ENCODE data around the gene EMC1. TPM values are rescaled to one million over a fixed set of nuclear protein-coding genes. Genes with fewer than 3 reads are reported as not detected.
"Not testable (repeated sequence)": the region's sequence is repeated elsewhere in the genome, so short reads cannot be mapped to it uniquely, and the experiment has no call there.

The EMC1 gene
- 22.8 and 48.2 TPM in 2 replicates for polyA plus RNA-seq (2014; cell fraction: cytosol; rRNA removed)
- polyA plus RNA-seq (2014; cell fraction: nucleus; rRNA removed), result 50.8 and 77.6 TPM in 2 replicates

DNA sequence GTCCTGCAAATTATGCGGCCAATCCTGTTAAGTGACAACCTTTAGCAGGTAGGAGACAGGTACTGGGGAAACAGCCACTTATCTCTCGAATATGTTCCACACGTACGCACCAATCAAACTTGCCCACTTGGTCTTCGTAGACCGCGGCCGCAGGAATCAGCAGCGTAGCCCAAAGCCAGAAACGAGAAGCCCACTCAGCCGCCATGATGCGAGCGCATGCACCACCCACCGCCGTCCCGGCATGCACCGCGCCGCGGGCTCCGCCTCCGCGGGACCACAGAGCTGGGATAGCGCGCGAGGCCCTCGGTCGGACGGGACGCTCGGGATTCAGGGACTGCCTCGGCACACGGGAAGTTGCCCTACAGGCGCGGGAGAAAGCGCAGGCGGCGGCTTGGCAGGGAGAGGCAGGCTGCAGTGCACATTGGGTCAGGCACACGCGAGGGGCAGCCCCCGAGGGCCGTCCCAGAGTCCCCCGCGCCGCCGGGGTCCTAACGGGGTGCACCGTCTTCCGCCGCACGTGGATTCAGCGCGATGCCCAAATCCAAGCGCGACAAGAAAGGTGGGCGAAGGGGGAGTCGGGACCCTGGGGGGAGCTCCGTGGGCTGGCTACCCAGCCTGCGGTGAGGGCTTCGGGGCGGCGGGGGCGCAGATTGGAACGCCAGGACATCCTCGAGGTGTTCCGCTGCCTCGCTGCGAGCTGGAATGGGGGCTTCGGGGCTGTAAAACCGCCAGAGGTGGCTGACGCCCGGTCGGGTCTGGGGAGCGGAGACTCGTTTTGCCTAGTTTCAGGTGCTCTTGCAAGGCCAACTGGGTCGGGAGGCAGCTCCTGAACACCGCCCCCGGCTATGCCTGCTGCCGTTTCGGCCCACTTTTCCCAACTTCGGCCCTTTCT lies at the start of gene EMC1, which contains the start of gene MRTO4:
Gene EMC1, minus strand, starts transcription at position 220 of the 892 bp plus-strand sequence. Its CDS starts 15 bp downstream, at position 205.
Gene MRTO4, plus strand, starts transcription at position 501 of the 892 bp plus-strand sequence. Its CDS starts 31 bp downstream, at position 532.
- peak; percentile 81 for DNase-seq (ENCODE audit: low spot score)

DNA sequence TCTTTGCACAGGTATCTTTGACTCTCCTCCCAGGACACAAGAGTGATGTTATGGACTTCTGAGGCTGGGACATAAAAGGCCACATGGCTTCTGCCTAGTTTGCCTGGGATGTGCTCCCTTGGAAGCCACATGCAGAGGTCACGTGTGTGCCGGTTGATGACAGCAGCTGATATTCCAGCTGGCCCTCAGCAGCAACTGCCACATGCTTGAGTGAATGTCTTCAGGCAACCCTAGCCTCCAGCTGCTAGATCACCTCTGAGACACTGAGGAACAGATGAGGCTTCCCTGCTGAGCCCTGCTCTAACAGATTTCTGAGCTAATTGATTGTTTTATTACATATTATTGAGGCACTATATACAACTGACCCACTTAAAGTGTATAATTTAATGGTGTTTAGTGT lies 48.9 kb upstream of the EMC1 start:
- peak; percentile 40 for DNase-seq (ENCODE audit: low spot score)

DNA sequence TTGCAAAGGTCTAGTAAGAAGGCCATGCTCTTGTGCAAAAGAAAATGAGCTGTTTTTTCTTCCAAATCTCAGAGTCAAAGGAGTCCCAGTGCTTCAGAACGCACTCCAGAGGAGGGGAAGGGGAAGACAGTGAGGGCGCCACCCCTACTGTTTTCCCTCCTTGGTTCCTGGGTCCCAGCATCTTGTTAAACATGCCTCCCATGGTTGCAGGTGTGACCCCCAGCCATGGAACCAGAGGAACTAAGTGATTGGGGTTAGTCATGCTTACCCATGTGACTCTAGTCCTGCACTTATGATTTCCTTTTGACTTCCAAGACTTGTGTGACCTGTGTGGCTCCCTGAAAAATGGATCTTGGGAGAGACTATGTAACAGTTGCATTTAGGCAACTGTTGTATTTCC lies 43.3 kb upstream of the EMC1 start:
- no peak for DNase-seq (ENCODE audit: low spot score)

DNA sequence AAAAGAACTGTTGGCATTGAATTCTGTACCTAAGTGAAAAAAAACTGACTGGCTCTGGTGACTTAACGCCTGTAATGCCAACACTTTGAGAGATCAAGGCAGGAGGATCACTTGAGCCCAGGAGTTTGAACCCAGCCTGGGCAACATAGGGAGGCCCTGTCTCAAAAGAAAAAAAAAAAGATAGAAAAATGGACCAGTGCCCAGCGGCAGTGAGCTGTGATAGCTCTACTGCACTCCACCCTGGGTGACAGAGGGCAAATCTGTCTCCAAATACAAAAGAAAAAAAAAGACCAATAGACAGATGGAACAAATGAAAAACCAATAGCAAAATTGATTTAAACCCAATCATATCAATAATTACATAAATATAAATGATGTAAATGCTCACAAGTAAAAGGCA lies 37.9 kb upstream of the EMC1 start:
- no peak for DNase-seq (ENCODE audit: low spot score)

DNA sequence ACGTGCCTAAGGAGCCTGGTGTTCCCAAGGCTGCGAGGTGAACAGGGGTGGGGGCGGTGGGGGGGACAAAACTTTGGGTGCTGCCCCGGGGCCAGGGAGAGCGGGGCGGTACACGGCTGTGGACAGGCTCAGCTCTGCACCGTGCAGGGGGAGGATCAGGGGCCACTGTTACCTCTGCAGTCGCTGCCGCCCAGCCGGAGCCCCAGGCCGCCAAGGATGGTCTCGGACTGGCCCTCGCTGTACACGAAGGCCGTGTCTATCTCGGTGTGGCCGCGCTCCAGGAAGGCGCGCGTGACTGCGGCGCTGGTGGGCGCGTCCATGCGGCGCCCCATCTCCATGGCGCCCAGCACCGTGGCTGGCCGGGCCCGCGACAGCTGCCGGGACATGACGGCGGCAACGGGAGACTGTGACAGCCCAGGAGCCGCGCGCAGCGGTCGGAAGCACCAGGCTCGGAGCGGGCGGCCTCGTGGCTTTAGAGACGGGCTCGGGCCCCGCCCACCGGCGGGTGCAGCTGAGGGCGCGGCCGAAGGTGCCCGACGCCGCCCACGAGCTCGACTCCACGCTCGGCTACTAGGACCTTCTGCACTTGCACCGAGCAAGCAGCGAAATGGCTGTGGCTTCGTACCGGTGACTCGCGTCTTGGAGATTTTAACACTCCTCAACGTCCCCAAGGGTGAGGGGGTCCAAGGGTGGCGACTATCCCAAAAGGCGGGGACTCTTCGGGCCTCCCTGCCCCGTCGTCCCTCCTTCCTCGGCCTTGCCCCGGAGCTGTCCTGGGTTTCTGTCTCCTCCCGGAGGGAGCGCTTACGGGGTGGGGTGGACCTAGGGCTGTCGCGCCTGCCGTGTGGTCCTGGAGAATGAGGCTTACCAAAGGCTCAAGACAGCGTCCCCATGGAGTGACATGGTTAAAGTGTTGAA lies 37.3 kb upstream of the EMC1 start, which contains the start of gene AKR7A3:
Gene AKR7A3, minus strand, starts transcription at position 447 of the 918 bp plus-strand sequence. Its CDS starts 61 bp downstream, at position 386.
- DNase-seq (ENCODE audit: low spot score), result not testable (repeated sequence)

DNA sequence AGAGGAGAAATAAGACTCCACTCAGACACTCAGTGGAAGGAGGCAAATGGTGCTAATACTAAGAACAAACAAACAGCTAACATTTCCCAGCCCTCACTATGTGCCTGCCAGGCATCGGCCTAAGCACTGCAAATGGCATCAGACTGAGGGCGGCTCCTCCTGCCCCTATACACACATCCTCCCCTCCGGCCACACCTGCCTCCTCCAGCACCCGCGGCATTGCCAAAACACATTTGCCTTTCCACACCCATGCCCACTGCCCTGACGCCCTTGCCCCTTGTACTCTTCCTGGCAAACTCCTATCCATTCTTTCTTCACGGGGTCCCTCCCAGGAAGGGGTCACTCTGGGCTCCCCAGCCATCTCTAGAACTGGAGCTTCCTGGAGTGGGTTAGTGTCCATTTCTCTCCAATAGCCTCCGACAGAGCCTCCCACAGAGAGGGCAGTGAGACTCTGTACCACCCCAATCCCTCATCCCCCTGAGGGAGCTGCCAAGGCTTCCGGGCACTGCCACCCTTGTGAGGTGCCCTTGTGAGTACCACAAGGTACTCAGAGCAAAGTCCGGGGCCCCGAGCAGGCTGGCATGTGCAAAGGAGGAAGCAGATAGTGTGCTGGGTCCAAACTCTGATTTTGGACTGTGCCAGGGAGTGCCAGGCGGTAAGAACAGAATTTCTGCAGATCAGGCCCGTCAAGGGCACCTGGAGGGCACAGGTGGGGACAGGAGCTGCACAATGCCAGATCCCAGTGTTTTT lies 36.3 kb upstream of the EMC1 start:
- DNase-seq (ENCODE audit: low spot score), result no peak

DNA sequence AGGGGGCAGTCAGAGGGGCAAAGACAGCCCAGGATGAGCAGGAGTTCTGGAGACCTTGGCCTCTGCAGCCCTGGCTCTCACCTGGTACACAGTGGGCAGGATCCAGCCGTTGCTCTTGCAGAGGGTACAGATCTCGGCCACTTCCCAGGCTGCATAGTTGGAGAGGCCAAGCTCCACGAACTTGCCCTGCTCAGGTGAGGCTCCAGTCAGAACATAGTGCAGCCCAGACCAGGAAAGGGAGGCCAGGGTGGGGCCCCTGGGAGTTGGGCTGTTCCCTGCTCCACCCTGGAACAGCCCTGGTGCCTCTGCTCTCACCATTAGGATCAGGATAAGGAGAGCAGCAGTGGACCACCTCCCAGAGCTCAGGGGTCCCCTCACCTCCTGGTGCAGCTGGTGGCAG lies 34.5 kb upstream of the EMC1 start:
- not testable (repeated sequence) for DNase-seq (ENCODE audit: low spot score)

DNA sequence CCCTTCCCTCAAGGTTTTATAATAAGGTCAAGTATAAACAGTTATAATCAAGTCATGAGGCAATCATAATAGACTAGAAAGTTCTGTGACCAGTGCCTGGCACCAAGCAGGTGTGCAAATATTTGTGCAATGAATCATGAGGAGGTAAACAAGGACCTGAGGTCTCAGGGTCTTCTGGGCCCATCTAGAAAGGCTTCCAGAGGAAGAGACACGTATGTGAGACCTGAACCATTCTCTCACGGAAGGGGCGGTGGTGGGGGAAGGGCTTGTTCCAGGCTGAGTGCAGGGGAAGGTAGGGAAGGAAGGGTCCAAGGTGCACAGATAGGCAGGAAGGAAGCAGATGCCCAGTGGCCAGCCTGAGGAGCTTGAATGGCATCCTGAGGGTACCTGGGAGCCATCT lies 34.0 kb upstream of the EMC1 start:
- DNase-seq (ENCODE audit: low spot score), result not testable (repeated sequence)

DNA sequence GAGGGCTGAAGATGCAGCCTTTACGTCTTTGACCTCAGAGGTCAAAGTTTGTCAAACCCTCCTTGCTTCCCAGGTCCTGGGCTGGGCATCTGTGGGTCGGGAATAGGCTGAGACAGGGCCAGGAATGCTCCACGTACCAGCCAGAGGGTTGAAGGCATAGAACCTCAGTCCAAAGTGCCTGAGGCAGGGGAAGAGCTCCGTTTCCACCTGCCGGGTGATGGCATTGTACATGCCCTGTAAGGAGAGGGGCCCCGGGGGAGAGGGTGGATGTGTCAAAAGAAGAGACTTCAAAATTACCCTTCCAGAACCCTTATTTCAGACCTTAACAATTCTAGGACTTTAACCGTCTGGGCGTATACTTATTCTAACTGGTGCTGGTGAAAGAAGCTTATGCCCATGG lies 33.6 kb upstream of the EMC1 start:
- no peak for DNase-seq (ENCODE audit: low spot score)

DNA sequence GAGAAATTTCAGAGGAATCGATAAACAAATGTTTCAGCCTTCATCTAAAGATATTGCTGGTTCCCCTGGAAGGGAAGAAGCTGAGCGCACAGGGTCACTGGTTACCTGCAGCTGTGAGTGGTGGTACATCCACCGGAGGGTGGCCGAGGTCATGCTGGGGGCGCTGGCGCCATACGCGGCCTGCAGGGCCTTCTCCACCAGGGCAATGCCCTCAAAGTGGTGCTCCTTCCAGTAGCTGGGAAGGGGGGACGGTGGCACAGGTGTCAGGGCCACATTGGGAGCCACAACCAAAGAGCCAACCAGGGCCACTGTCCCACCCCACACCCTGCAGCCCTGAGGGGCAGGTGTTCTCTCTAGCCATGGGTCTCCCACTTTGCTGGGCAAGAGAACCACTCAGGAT lies 32.6 kb upstream of the EMC1 start:
- no peak for DNase-seq (ENCODE audit: low spot score)

DNA sequence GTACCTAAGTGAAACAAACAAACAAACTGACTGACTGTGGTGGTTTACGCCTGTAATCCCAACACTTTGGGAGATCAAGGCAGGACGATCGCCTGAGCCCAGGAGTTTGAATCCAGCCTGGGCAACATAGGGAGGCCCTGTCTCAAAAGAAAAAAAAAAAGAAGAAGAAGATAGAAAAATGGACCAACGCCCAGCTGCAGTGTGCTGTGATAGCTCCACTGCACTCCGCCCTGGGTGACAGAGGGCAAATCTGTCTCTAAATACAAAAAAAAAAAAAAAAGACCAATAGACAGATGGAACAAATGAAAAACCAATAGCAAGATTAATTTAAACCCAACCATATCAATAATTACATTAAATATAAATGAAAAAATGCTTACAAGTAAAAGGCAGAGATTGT lies 23.3 kb upstream of the EMC1 start:
- no peak for DNase-seq (ENCODE audit: low spot score)

DNA sequence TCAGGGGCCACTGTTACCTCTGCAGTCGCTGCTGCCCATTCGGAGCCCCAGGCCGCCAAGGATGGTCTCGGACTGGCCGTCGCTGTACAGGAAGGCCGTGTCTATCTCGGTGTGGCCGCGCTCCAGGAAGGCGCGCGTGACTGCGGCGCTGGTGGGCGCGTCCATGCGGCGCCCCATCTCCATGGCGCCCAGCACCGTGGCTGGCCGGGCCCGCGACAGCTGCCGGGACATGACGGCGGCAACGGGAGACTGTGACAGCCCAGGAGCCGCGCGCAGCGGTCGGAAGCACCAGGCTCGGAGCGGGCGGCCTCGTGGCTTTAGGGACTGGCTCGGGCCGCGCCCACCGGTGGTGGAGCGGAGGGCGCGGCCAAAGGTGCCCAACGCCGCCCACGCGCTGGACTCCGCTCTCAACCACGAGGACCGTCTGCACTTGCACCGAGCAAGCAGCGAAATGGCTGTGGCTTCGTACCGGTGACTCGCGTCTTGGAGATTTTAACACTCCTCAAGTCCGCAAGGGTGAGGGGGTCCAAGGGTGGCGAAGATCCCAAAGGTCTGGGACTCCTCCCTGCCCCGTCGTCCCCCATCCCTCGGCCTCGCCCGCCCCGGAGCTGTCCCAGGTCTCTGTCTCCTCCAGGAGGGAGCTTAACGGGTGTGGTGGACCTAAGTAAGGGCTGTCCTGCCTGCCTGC lies 22.7 kb upstream of the EMC1 start:
- DNase-seq (ENCODE audit: low spot score), result not testable (repeated sequence)

DNA sequence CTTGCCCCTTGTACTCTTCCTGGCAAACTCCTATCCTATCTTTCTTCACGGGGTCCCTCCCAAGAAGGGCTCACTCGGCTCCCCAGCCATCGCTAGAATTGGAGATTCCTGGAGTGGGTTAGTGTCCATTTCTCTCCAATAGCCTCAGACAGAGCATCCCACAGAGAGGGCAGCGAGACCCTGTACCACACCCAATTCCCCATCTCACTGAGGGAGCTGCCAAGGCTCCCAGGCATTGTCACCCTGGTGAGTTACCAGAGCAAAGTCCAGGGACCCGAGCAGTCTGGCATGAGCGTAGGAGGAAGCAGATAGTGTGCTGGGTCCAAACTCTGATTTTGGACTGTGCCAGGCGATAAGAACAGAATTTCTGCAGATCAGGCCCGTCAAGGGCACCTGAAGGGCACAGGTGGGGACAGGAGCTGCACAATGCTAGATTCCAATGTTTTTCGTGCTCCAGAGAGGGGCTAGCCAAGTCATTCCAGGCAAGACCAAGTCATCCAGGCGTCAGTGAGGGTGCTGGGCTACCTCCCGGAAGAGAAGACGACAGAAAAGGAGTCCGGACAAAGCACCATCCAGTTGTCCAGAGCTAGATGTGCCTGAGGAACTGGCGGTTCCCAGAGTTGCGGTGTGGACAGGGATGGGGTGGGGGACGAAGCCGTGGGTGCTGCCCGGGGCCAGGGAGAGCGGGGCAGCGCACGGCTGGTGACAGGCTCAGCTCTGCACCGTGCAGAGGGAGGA lies 22.0 kb upstream of the EMC1 start:
- DNase-seq (ENCODE audit: low spot score), result no peak

DNA sequence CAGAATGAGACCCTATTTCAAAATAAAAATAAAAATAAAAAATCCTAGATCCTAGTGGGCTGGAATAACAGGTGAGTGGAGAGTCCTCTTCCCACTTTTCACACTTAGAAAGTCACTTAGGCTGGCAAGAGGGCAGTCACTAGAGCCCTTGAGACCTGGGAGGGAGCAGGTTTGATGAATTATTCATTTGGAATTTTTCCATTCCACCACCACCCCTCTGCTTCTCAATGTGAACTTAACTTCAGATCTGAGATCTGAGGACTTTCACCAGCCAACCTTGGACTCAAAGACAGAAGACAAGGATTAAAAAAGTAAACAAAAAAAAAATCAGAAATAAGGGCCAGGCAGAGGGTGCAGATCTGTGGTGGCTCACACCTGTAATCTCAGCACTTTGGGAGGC lies 20.7 kb upstream of the EMC1 start:
- DNase-seq (ENCODE audit: low spot score), result no peak

DNA sequence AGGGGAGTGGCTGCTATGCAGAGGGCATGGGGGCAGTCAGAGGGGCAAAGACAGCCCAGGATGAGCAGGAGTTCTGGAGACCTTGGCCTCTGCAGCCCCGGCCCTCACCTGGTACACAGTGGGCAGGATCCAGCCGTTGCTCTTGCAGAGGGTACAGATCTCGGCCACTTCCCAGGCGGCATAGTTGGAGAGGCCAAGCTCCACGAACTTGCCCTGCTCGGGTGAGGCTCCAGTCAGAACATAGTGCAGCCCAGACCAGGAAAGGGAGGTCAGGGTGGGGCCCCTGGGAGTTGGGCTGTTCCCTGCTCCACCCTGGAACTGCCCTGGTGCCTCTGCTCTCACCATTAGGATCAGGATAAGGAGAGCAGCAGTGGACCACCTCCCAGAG lies 19.0 kb upstream of the EMC1 start:
- DNase-seq (ENCODE audit: low spot score), result not testable (repeated sequence)

DNA sequence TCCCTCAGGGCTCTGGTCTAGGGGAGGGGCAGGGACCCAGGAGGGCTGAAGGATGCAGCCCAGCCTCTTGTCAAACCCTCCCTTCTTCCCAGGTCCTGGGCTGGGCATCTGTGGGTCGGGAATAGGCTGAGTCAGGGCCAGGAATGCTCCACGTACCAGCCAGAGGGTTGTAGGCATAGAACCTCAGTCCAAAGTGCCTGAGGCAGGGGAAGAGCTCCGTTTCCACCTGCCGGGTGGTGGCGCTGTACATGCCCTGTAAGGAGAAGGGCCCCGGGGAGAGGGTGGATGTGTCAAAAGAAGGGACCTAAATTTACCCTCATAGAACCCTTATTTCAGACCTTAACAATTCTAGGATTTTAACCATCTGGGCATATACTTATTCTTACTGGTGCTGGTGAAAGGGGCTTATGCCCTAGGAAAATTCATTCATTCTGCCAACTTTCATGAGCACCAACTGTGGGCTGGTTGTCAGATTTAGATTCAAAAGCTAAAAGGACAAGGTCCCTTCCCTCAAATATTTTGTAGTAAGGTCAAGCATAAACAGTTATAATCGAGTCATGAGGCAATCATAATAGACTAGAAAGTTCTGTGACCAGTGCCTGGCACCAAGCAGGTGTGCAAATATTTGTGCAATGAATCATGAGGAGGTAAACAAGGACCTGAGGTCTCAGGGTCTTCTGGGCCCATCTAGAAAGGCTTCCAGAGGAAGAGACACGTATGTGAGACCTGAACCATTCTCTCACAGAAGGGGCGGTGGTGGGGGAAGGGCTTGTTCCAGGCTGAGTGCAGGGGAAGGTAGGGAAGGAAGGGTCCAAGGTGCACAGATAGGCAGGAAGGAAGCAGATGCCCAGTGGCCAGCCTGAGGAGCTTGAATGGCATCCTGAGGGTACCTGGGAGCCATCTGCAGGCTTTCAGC lies 18.4 kb upstream of the EMC1 start:
- not testable (repeated sequence) for DNase-seq (ENCODE audit: low spot score)

DNA sequence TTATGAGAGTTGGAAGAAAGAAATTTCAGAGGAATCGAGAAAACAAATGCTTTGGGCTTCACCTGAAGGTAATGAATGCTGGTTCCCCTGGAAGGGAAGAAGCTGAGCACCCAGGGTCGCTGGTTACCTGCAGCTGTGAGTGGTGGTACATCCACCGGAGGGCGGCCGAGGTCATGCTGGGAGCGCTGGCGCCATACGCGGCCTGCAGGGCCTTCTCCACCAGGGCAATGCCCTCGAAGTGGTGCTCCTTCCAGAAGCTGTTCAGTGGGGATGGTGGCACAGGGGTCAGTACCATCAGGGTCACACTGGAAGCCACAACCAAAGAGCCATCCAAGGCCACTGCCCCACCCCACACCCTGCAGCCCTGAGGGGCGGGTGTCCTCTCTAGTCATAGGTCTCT lies 17.1 kb upstream of the EMC1 start:
- DNase-seq (ENCODE audit: low spot score), result no peak

DNA sequence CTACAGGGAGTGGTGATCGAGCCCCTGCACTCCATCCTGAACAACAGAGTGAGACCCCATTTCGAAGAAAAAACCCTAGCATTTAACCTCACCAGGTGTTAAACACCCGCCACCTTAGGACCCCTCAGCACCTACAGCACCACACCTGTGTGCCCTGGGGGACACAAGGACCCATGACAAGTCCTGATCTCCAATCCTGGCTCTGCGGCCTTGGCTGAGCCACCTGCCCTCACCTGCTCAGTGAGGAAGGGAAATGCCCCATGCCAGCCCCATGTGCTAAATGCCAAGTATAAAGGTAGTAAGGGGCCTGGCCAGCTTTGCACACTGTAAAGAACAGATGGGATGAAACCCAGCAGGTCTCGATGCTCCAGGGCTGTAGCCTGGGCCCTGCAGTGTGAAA lies 11.4 kb upstream of the EMC1 start:
- DNase-seq (ENCODE audit: low spot score), result no peak

DNA sequence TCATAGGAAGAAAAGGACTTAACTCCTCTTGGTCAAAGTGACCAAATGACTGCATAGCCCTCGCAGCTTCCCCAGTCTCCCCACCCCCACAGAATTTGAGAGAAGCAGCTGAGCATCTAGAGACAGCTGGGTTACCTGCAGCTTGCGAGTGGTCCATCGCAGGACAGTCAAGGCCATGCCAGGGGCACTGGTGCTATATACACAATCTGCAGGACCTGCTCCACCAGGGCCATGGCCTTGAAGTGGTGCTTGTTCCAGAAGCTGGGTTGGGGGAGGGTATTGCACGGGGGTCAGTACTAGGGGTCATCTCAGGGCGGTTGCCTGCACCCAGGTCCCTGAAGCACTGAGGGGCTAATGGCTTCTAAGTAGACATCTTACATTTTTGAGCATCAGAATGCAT lies 10.7 kb upstream of the EMC1 start:
- no peak for DNase-seq (ENCODE audit: low spot score)

Measured in SK-N-DZ (cell line).